Thyroid gland (tissue), 4 donors: ENCODE data around the gene MAJIN.

Source experiments
- CTCF ChIP-seq, 6 experiments: fragments of 200-600 bp in 3 of 6; fragments of 450-650 bp in 3 of 6; sonication (generic) in 3 of 6; IDR thresholded peaks; one replicate each; pipeline ENCODE4 v1.5.1; 2016 to 2019; ENCODE audit warnings: antibody characterized with exemption in 6 of 6, mild to moderate bottlenecking in 2 of 6, inconsistent platforms in 1 of 6, moderate library complexity in 1 of 6
- POLR2A ChIP-seq, 2 donors: fragments of 450-650 bp; IDR thresholded peaks; one replicate each; pipeline ENCODE4 v1.6.1; 2017; ENCODE audit warnings: antibody characterized with exemption in 2 of 2, mild to moderate bottlenecking in 2 of 2, moderate library complexity in 1 of 2

DNA sequence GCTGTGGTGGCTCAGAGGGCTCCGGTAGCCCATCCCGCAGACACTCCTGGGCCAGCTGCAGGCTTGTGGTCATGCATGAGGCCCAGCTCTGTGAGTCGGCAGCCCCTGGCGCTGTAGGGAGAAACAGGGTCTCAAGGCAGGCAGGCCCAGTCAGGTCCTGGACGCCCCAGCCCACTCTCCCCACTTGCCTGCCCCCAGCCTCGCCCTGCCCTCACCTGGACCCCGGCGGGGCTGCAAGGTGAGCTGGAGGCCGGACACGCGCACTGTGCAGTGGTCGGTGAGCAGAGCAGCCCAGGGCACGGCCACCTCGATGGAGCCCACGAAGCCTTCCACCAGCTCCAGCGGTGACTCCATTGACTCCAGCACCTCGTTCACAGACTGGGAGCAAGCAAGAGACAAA lies 57.8 kb downstream of the MAJIN start:
- TF ChIP-seq CTCF (IDR thresholded peaks at IDR 0.05) = no peak
- no peak for TF ChIP-seq POLR2A (IDR thresholded peaks at IDR 0.05)
